Measurements from ENCODE around the gene TRIM67. TPM values are rescaled to one million over a fixed set of nuclear protein-coding genes. Genes with fewer than 3 reads are reported as not detected.

TRIM67 gene
- total and polyA plus RNA-seq, 9 of the 15 experiments (the other 6 are each of a cell fraction or from before 2014, with no cell fraction given) = 0.04 to 0.60 (median 0.31) TPM

- TF ChIP-seq TOE1 (IDR thresholded peaks at IDR 0.05; ENCODE audit: borderline replicate concordance) = no peak
- TF ChIP-seq TOE1 (CRISPR knock-in tag; IDR thresholded peaks at IDR 0.05; ENCODE audit: borderline replicate concordance, low read depth) = peak; percentile 87; the same call in 1 of the 2 replicates
- TF ChIP-seq HCFC1 (IDR thresholded peaks at IDR 0.05; ENCODE audit: low read depth, low read length) = no peak
- TF ChIP-seq GABPB1 (CRISPR knock-in tag; IDR thresholded peaks at IDR 0.05) = peak; percentile 71
- no peak for TF ChIP-seq TAF1 (IDR thresholded peaks at IDR 0.05; ENCODE audit: control insufficient read depth, extremely low read depth, insufficient read depth, low read length, severe bottlenecking)
- TF ChIP-seq RBM14 (IDR thresholded peaks at IDR 0.05; ENCODE audit: borderline replicate concordance, insufficient read depth, low read depth, low read length) = no peak
- TF ChIP-seq ZNF512 (tag; IDR thresholded peaks at IDR 0.05) = no peak
- no peak for TF ChIP-seq HNRNPUL1 (IDR thresholded peaks at IDR 0.05; ENCODE audit: low read length)
- TF ChIP-seq FOXJ2 (tag; IDR thresholded peaks at IDR 0.05) = no peak
- no peak for TF ChIP-seq RREB1 (CRISPR knock-in tag; IDR thresholded peaks at IDR 0.05)
- TF ChIP-seq DIDO1 (tag; IDR thresholded peaks at IDR 0.05; ENCODE audit: low read depth) = no peak
- TF ChIP-seq RBM17 (IDR thresholded peaks at IDR 0.05; ENCODE audit: borderline replicate concordance, low read depth, low read length) = no peak
- TF ChIP-seq RBM22 (IDR thresholded peaks at IDR 0.05; ENCODE audit: low read depth, low read length, poor library complexity, severe bottlenecking) = no peak
- TF ChIP-seq, protein P1, sequence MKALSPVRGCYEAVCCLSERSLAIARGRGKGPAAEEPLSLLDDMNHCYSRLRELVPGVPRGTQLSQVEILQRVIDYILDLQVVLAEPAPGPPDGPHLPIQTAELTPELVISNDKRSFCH (CRISPR knock-in tag; IDR thresholded peaks at IDR 0.05) = no peak
- TF ChIP-seq, protein P1 (tag; IDR thresholded peaks at IDR 0.05) = peak; percentile 89
- TF ChIP-seq ZNF175 (CRISPR knock-in tag; IDR thresholded peaks at IDR 0.05; ENCODE audit: low read depth) = no peak
- TF ChIP-seq CGGBP1 (CRISPR knock-in tag; IDR thresholded peaks at IDR 0.05) = no peak
Measured at GRCh38 chr1:231162297-231162969, 575 bp downstream of the TRIM67 start (continued).

Measured in K562 (cell line).